Astrocyte (in vitro differentiated cells and primary cell): ENCODE measurements around the gene TMCO6. TPM values are rescaled to one million over a fixed set of nuclear protein-coding genes. Genes with fewer than 3 reads are reported as not detected.

Source experiments
- DNase-seq: peaks from one replicate; pipeline ENCODE4 v3.0.0-alpha.2; 2010; ENCODE audit warnings: low read depth
- FAIRE-seq: peaks from 2 replicates; lab custom pipeline; 2011; peaks lifted over from hg19 to GRCh38; lab: Jason Lieb, UNC
- H2AFZ ChIP-seq: 2 replicates; pipeline ENCODE4 v1.6.0; 2012; ENCODE audit warnings: low read depth, low read length, inconsistent platforms
- H3K27ac ChIP-seq: 2 replicates; pipeline ENCODE4 v1.5.1; 2011; ENCODE audit warnings: low read depth, low read length, inconsistent platforms
- H3K27me3 ChIP-seq: 2 replicates; pipeline ENCODE4 v1.6.0; 2011; ENCODE audit warnings: low read length, inconsistent platforms; ENCODE audit not compliant: insufficient read depth
- H3K36me3 ChIP-seq: 2 replicates; pipeline ENCODE4 v1.5.1; 2011; ENCODE audit warnings: low read length, inconsistent platforms; ENCODE audit not compliant: insufficient read depth
- H3K4me1 ChIP-seq: 2 replicates; pipeline ENCODE4 v1.5.1; 2011; ENCODE audit warnings: low read length, inconsistent platforms; ENCODE audit not compliant: insufficient read depth
- H3K4me2 ChIP-seq: 2 replicates; pipeline ENCODE4 v1.6.0; 2012; ENCODE audit warnings: low read length, inconsistent platforms
- H3K4me3 ChIP-seq: 2 replicates; pipeline ENCODE4 v1.5.1; 2011; ENCODE audit warnings: low read depth, mild to moderate bottlenecking, low read length, inconsistent platforms; ENCODE audit not compliant: insufficient read depth
- H3K79me2 ChIP-seq: 2 replicates; pipeline ENCODE4 v1.6.0; 2012; ENCODE audit warnings: mild to moderate bottlenecking, low read length, inconsistent platforms; ENCODE audit not compliant: insufficient read depth
- H3K9ac ChIP-seq: 2 replicates; pipeline ENCODE4 v1.6.0; 2012; ENCODE audit warnings: mild to moderate bottlenecking, low read length, inconsistent platforms
- H3K9me3 ChIP-seq: 2 replicates; pipeline ENCODE4 v1.5.1; 2012; ENCODE audit warnings: low read depth, mild to moderate bottlenecking, low read length, inconsistent platforms; ENCODE audit not compliant: insufficient read depth
- H4K20me1 ChIP-seq: 2 replicates; pipeline ENCODE4 v1.6.0; 2012; ENCODE audit warnings: low read length, inconsistent platforms; ENCODE audit not compliant: insufficient read depth
- H3K27ac Mint-ChIP-seq: one replicate; pipeline ENCODE4 v1.8.0; 2021; ENCODE audit warnings: mild to moderate bottlenecking, mixed read lengths; ENCODE audit not compliant: unreplicated experiment
- H3K27me3 Mint-ChIP-seq: one replicate; pipeline ENCODE4 v1.8.0; 2021; ENCODE audit warnings: low read depth, mixed read lengths; ENCODE audit not compliant: unreplicated experiment
- H3K36me3 Mint-ChIP-seq: one replicate; pipeline ENCODE4 v1.8.0; 2021; ENCODE audit warnings: low read depth, mixed read lengths; ENCODE audit not compliant: unreplicated experiment
- H3K4me1 Mint-ChIP-seq: one replicate; pipeline ENCODE4 v1.8.0; 2021; ENCODE audit warnings: low read depth, mixed read lengths; ENCODE audit not compliant: unreplicated experiment
- H3K4me3 Mint-ChIP-seq: one replicate; pipeline ENCODE4 v1.8.0; 2021; ENCODE audit warnings: mild to moderate bottlenecking, moderate library complexity, mixed read lengths; ENCODE audit not compliant: unreplicated experiment
- H3K9me3 Mint-ChIP-seq: one replicate; pipeline ENCODE4 v1.8.0; 2021; ENCODE audit warnings: mild to moderate bottlenecking, mixed read lengths; ENCODE audit not compliant: unreplicated experiment
- EZH2 ChIP-seq: IDR thresholded peaks from 2 replicates; pipeline ENCODE4 v1.6.1; 2012; ENCODE audit warnings: mild to moderate bottlenecking, low read length, inconsistent platforms; ENCODE audit not compliant: insufficient read depth
- total RNA-seq: library from RNA; stranded (reverse); gene quantifications from 2 replicates; pipeline ENCODE4 v1.2.1, GENCODE V29; 2021
- TF ChIP-seq, protein P1 (sequence below): IDR thresholded peaks from 2 replicates; pipeline ENCODE4 v1.5.1; 2011; ENCODE audit warnings: low read depth, mild to moderate bottlenecking, inconsistent platforms, low read length, moderate library complexity; ENCODE audit not compliant: insufficient read depth

The TMCO6 gene
- total RNA-seq, 1 donor from 2014 or later = 7.0 TPM

DNA sequence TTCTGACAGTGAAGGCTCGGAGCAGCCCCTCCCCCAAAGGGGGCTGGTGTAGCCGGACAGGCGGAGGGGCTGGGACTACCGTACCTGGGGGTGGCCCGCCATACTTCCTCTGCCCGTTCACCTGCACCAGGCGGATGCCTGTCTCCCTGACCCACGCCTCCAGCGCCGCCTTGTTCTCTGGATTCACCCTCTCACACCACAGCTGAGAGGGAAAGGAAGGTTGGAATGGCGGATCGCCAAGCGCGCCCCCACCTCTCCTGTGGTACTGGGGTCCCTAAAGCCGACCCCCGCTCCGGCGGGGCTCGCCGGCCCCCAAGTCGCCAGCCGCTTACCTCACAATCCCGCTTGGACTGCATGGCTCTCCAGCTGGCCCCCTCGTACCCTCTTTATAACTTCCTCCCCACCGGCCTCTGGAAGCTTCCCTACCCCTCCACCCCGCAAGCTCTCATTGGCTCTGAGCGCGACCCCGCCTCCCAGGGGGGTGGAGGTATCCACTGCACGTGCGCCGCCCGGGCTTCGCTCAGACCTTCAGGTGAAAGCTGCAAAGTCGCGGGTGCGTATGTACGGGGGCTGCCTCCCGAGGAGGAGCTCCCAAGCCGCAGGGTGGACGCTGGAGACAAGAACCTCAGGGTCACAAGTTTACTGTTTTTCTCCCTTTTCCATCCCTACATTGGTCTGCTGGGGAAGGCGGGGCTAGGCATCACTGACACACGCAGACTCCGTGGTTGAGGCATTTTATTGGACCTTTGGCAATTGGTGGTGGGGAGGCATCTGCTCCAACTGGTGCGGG, 34.1 kb downstream of the TMCO6 start, which contains the start of gene DND1:
Gene DND1 (minus strand): TSS at position 390 of the 790 bp plus-strand sequence. CDS start 34 bp downstream, at position 356.
- TF ChIP-seq EZH2 = no peak
- TF ChIP-seq, protein P1, sequence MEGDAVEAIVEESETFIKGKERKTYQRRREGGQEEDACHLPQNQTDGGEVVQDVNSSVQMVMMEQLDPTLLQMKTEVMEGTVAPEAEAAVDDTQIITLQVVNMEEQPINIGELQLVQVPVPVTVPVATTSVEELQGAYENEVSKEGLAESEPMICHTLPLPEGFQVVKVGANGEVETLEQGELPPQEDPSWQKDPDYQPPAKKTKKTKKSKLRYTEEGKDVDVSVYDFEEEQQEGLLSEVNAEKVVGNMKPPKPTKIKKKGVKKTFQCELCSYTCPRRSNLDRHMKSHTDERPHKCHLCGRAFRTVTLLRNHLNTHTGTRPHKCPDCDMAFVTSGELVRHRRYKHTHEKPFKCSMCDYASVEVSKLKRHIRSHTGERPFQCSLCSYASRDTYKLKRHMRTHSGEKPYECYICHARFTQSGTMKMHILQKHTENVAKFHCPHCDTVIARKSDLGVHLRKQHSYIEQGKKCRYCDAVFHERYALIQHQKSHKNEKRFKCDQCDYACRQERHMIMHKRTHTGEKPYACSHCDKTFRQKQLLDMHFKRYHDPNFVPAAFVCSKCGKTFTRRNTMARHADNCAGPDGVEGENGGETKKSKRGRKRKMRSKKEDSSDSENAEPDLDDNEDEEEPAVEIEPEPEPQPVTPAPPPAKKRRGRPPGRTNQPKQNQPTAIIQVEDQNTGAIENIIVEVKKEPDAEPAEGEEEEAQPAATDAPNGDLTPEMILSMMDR = no peak
- Histone ChIP-seq H2AFZ (no peak within 1 kb of the TSS), H3K4me1 (no peaks in the 10 kb centered on the region), H3K9ac (no peak within 1 kb of the TSS), H3K9me3 (no peaks in the 10 kb centered on the region), H3K79me2 (peaks cover 11% of the 10 kb centered on the region), H3K27me3 (no peaks in the 10 kb centered on the region), H3K4me2 (peak within 1 kb of the TSS; percentile 5), H3K4me3 (no peak within 1 kb of the TSS), H4K20me1 (peaks cover 28% of the 10 kb centered on the region), H3K36me3 (peaks cover 47% of the 10 kb centered on the region), H3K27ac (no peak within 1 kb of the TSS)
- no peak within 1 kb of the TSS for H3K27ac Mint-ChIP-seq
- H3K4me3 Mint-ChIP-seq = no peak within 1 kb of the TSS
- H3K27me3 Mint-ChIP-seq = no peaks in the 10 kb centered on the region
- DNase-seq (no peak), FAIRE-seq (no peak)
- no peaks in the 10 kb centered on the region for H3K9me3 Mint-ChIP-seq
- no peaks in the 10 kb centered on the region for H3K4me1 Mint-ChIP-seq
- peaks cover 32% of the 10 kb centered on the region for H3K36me3 Mint-ChIP-seq

DNA sequence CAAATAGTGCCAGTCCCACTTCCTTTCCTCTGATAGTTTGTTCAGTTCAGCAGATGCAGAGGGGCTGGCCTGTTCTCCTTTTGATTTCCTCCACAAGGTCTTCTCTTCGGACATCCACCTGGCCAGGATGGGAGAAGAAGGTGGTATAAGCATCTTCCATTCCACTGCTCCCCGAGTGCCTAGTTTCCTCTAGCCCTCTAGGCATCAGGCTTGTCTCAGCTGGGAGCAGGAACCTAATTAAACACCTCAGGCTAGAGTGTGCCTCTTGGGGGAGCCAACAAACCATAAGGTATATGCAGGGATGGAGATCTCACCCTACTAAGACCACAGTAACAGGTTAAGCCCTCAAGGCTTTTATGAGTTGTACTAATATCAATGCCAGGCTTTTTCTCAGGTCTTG, 35.0 kb downstream of the TMCO6 start:
- Mint-ChIP-seq H3K4me1 (no peaks in the 10 kb centered on the region), H3K27me3 (no peaks in the 10 kb centered on the region), H3K36me3 (peaks cover 32% of the 10 kb centered on the region), H3K27ac (no peak overlapping the region), H3K9me3 (no peaks in the 10 kb centered on the region), H3K4me3 (no peak overlapping the region)
- Histone ChIP-seq H4K20me1 (peaks cover 21% of the 10 kb centered on the region), H3K79me2 (peaks cover 2% of the 10 kb centered on the region), H3K4me3 (no peak overlapping the region), H3K9me3 (no peaks in the 10 kb centered on the region), H2AFZ (no peak overlapping the region), H3K27ac (no peak overlapping the region), H3K4me1 (no peaks in the 10 kb centered on the region), H3K36me3 (peaks cover 46% of the 10 kb centered on the region), H3K9ac (no peak overlapping the region), H3K27me3 (no peaks in the 10 kb centered on the region), H3K4me2 (no peak overlapping the region)
- FAIRE-seq (no peak), DNase-seq (no peak)
- no peak for TF ChIP-seq EZH2
- TF ChIP-seq, protein P1 = no peak

DNA sequence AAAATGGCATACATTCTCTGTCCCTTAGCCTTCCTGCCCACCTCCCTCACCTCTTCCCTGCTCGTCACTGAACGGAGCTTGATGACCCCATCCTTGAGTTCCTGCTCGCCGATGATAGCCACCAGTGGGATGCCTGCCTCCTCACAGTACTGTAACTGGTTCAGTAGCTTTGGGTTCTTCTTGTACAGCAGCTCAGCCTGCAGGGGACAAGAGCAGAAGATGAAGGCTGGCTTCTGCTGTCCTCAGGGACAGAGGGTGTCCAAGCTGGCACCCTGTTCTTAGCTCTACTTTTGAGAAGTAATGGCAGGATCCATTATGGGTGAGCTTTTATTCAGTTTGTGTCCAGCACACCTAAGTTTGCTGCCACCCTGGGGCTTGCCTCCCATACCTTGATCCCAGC, 35.4 kb downstream of the TMCO6 start:
- Histone ChIP-seq H2AFZ (no peak overlapping the region), H3K27me3 (no peaks in the 10 kb centered on the region), H3K36me3 (peaks cover 47% of the 10 kb centered on the region), H3K4me3 (no peak overlapping the region), H3K27ac (no peak overlapping the region), H3K4me2 (no peak overlapping the region), H3K9me3 (no peaks in the 10 kb centered on the region), H4K20me1 (peaks cover 17% of the 10 kb centered on the region), H3K9ac (no peak overlapping the region), H3K79me2 (no peaks in the 10 kb centered on the region), H3K4me1 (no peaks in the 10 kb centered on the region)
- H3K9me3 Mint-ChIP-seq = no peaks in the 10 kb centered on the region
- no peaks in the 10 kb centered on the region for H3K4me1 Mint-ChIP-seq
- no peak overlapping the region for H3K27ac Mint-ChIP-seq
- no peak overlapping the region for H3K4me3 Mint-ChIP-seq
- TF ChIP-seq EZH2 = no peak
- TF ChIP-seq, protein P1 = no peak
- no peak for DNase-seq
- FAIRE-seq = no peak
- peaks cover 29% of the 10 kb centered on the region for H3K36me3 Mint-ChIP-seq
- no peaks in the 10 kb centered on the region for H3K27me3 Mint-ChIP-seq
